Stimulated activated CD8-positive, alpha-beta memory T cell treated with anti-CD3 and anti-CD28 coated beads, Interleukin-12 subunit alpha, Interleukin-12 subunit beta, amount 100 ng/mL, for 1 hour (primary cell): ENCODE measurements around the gene PRKCA.
"Not testable (repeated sequence)": the region's sequence is repeated elsewhere in the genome, so short reads cannot be mapped to it uniquely, and the experiment has no call there.

Experiments used
- DNase-seq: peaks from one replicate; pipeline ENCODE4 v3.0.0-alpha.2; 2020; ENCODE audit warnings: low read depth

Gene PRKCA

GRCh38 chr17:66301864-66302741 is at the start of gene PRKCA:
Gene PRKCA, plus strand, starts transcription at chr17:66302613.
- peak; percentile 43 for DNase-seq

GRCh38 chr17:66253458-66253857 is 49.0 kb upstream of the PRKCA start:
- not testable (repeated sequence) for DNase-seq

GRCh38 chr17:66255112-66255511 is 47.3 kb upstream of the PRKCA start:
- peak; percentile 6 for DNase-seq

GRCh38 chr17:66255527-66255971 is 46.9 kb upstream of the PRKCA start:
- DNase-seq: no peak

GRCh38 chr17:66260275-66260674 is 42.1 kb upstream of the PRKCA start:
- DNase-seq: no peak

- no peak for DNase-seq
Measured at GRCh38 chr17:66260688-66261087, 41.7 kb upstream of the PRKCA start.

GRCh38 chr17:66262767-66263166 is 39.6 kb upstream of the PRKCA start:
- no peak for DNase-seq

- DNase-seq: no peak
Measured at GRCh38 chr17:66264696-66265095, 37.7 kb upstream of the PRKCA start.

GRCh38 chr17:66268247-66268927 is 34.0 kb upstream of the PRKCA start:
- no peak for DNase-seq

- no peak for DNase-seq
Measured at GRCh38 chr17:66270106-66270505, 32.3 kb upstream of the PRKCA start.

- no peak for DNase-seq
Measured at GRCh38 chr17:66271512-66271911, 30.9 kb upstream of the PRKCA start.

GRCh38 chr17:66272811-66273585 is 29.4 kb upstream of the PRKCA start:
- DNase-seq: no peak

GRCh38 chr17:66273586-66273848 is 28.9 kb upstream of the PRKCA start:
- no peak for DNase-seq

GRCh38 chr17:66275651-66276050 is 26.8 kb upstream of the PRKCA start:
- no peak for DNase-seq

- DNase-seq: no peak
Measured at GRCh38 chr17:66276328-66276937, 26.0 kb upstream of the PRKCA start.

GRCh38 chr17:66277191-66277590 is 25.2 kb upstream of the PRKCA start:
- no peak for DNase-seq

- no peak for DNase-seq
Measured at GRCh38 chr17:66281661-66282369, 20.6 kb upstream of the PRKCA start.

GRCh38 chr17:66283296-66283934 is 19.0 kb upstream of the PRKCA start:
- DNase-seq: no peak

- no peak for DNase-seq
Measured at GRCh38 chr17:66283971-66284370, 18.4 kb upstream of the PRKCA start.

- no peak for DNase-seq
Measured at GRCh38 chr17:66285149-66285548, 17.3 kb upstream of the PRKCA start.

- no peak for DNase-seq
Measured at GRCh38 chr17:66287911-66288310, 14.5 kb upstream of the PRKCA start.
